ENCODE measurements around the gene RAB35.

The RAB35 gene

GRCh38 chr12:120141336-120141735 is 24.8 kb upstream of the RAB35 start:
- no peak for TF ChIP-seq CTCF (conservative IDR thresholded peaks at IDR 0.05)
- TF ChIP-seq ZFX (IDR thresholded peaks at IDR 0.05), result no peak
- H3K27ac ChIP-seq, result no peak overlapping the region

GRCh38 chr12:120140603-120141002 is 24.1 kb upstream of the RAB35 start:
- TF ChIP-seq ZFX (IDR thresholded peaks at IDR 0.05), result no peak
- no peak for TF ChIP-seq CTCF (conservative IDR thresholded peaks at IDR 0.05)
- no peak overlapping the region for H3K27ac ChIP-seq

- H3K27ac ChIP-seq, result no peak overlapping the region
These were observed 23.4 kb upstream of the RAB35 start for GRCh38 chr12:120139958-120140357.

GRCh38 chr12:120138366-120138765 is 21.8 kb upstream of the RAB35 start:
- H3K27ac ChIP-seq, result no peak overlapping the region
- TF ChIP-seq ZFX (IDR thresholded peaks at IDR 0.05) (no peak), CTCF (conservative IDR thresholded peaks at IDR 0.05) (no peak)

More at GRCh38 chr12:120139958-120140357, 23.4 kb upstream of the RAB35 start:
- TF ChIP-seq CTCF (conservative IDR thresholded peaks at IDR 0.05) (no peak), ZFX (IDR thresholded peaks at IDR 0.05) (no peak)

GRCh38 chr12:120137833-120138232 is 21.3 kb upstream of the RAB35 start:
- TF ChIP-seq CTCF (conservative IDR thresholded peaks at IDR 0.05), result no peak
- no peak for TF ChIP-seq ZFX (IDR thresholded peaks at IDR 0.05)
- H3K27ac ChIP-seq, result no peak overlapping the region

- TF ChIP-seq CTCF (conservative IDR thresholded peaks at IDR 0.05) (no peak), ZFX (IDR thresholded peaks at IDR 0.05) (no peak)
- H3K27ac ChIP-seq, result no peak overlapping the region
These were observed 19.7 kb upstream of the RAB35 start for GRCh38 chr12:120136093-120136770.

- no peak for TF ChIP-seq CTCF (conservative IDR thresholded peaks at IDR 0.05)
- no peak for TF ChIP-seq ZFX (IDR thresholded peaks at IDR 0.05)
- no peak overlapping the region for H3K27ac ChIP-seq
These were observed 17.9 kb upstream of the RAB35 start for GRCh38 chr12:120134307-120134980.

Measured in C4-2B (cell line).